WI38 (cell line): Measurements from ENCODE around the gene IRGC.

ENCODE experiments used
- H3K4me3 ChIP-seq: 2 replicates; pipeline ENCODE4 v1.5.1; 2011; ENCODE audit warnings: low read depth, mild to moderate bottlenecking, control low read depth, low read length
- CTCF ChIP-seq: IDR thresholded peaks from 2 replicates; pipeline ENCODE4 v1.5.1; 2012; ENCODE audit warnings: low read depth, mild to moderate bottlenecking, control low read depth, low read length

IRGC gene

DNA sequence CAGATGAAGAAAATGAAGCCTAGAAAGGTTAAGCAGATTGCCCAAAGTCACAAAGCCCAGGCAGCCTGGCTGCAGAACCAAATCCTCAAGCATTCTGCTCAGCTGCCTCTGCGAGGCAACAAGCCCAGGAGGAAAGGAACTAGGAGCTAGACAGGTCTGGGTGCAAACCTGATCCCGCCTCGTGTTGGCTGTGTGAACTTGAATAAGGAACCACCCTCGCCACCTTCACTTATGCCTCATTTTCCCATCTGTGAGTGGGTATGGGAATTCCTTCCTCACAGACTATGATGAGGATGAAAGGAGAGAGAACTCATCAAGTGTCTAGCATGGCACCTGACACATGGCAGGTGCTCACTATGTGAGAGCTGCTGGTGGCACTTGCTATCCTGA is 32.3 kb downstream of the IRGC start:
- H3K4me3 ChIP-seq: no peak overlapping the region
- TF ChIP-seq CTCF: no peak

DNA sequence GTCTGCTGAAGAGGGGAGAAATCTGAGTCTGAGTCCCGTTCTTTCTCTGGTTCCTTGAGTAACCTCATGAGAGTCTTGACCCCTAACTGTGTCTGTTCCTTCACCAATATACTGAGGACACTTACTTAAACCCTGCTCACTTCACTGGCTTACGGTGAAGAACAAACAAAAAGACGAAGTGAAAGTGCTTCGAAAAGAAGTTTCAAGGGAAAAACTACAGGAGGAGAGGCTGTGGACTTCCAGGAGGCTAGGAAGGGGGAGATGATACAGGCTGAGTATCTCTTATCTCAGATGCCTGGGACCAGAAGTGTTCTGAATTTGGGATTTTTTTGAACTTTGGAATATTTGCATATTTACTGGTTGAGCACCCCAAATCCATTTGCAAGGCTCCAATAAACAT is 32.8 kb downstream of the IRGC start:
- H3K4me3 ChIP-seq: no peak overlapping the region
- no peak for TF ChIP-seq CTCF

- H3K4me3 ChIP-seq: no peak overlapping the region
Measured at GRCh38 chr19:43749152-43749551, 33.3 kb downstream of the IRGC start.

DNA sequence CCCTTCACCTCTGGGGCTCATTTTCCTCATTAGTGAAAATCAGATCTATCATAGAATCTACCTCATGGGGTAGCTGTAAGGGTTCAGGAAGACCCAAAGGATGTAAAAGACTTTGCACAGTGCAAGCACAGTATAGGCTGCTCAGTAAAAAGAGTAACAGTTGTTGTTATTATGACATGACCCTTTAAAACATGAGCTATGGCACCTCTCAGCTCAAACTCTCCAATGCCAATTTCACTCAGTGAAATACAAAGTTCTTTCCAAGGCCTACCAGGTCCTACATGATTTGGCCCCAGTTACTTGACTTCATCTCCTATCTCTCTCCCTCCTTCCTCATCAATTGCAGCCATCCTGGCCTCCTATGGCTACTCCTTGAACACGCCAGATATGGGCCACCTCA is 34.0 kb downstream of the IRGC start:
- H3K4me3 ChIP-seq: no peak overlapping the region
- no peak for TF ChIP-seq CTCF

More at GRCh38 chr19:43749152-43749551, 33.3 kb downstream of the IRGC start:
- TF ChIP-seq CTCF: no peak

GRCh38 chr19:43751466-43752220 is 35.8 kb downstream of the IRGC start:
- H3K4me3 ChIP-seq: no peak overlapping the region
- TF ChIP-seq CTCF: no peak

- no peak overlapping the region for H3K4me3 ChIP-seq
- no peak for TF ChIP-seq CTCF
Measured at GRCh38 chr19:43752287-43752875, 36.5 kb downstream of the IRGC start.

GRCh38 chr19:43754253-43754502 is 38.3 kb downstream of the IRGC start:
- H3K4me3 ChIP-seq: peak overlapping the region; percentile 82
- TF ChIP-seq CTCF: no peak
